Activated CD4-positive, alpha-beta T cell treated with anti-CD3 and anti-CD28 coated beads, Interleukin-2, Interleukin-6, amounts not matched to agents 100 ng/mL and 50 ng/mL, durations not matched to agents 16 hours and 8 hours (primary cell): ENCODE data around the gene FIG4.
"Not testable (repeated sequence)": the region's sequence is repeated elsewhere in the genome, so short reads cannot be mapped to it uniquely, and the experiment has no call there.

Experiments used
- DNase-seq: peaks from one replicate; pipeline ENCODE4 v3.0.0-alpha.2; 2020

FIG4 gene

GRCh38 chr6:109705258-109705657 is 14.2 kb downstream of the FIG4 start:
- DNase-seq: peak; percentile 82

- DNase-seq: no peak
These were observed 15.4 kb downstream of the FIG4 start for GRCh38 chr6:109706513-109706912.

GRCh38 chr6:109708099-109708498 is 17.0 kb downstream of the FIG4 start:
- not testable (repeated sequence) for DNase-seq

GRCh38 chr6:109713097-109713496 is 22.0 kb downstream of the FIG4 start:
- DNase-seq: no peak

GRCh38 chr6:109714166-109714565 is 23.1 kb downstream of the FIG4 start:
- DNase-seq: no peak

GRCh38 chr6:109714611-109715010 is 23.5 kb downstream of the FIG4 start:
- DNase-seq: no peak

- DNase-seq: no peak
These were observed 24.5 kb downstream of the FIG4 start for GRCh38 chr6:109715616-109716015.

GRCh38 chr6:109717971-109718370 is 26.9 kb downstream of the FIG4 start:
- DNase-seq: no peak

DNA sequence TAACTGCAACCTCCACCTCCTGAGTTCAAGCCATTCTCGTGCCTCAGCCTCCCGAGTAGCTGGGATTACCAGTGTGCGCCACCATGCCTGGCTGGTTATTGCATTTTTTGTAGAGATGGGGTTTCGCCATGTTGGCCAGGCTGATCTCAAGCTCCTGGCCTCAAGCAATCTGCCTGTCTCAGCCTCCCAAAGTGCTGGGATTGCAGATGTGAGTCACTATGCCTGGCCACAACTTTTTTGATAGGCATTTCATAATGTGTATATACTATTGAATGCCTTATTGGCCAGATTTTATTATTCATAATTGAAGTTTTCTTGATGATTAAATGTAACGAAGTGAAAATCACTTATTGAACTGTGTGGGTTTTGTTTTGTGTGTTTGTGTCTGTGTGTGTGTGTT is 27.9 kb downstream of the FIG4 start:
- no peak for DNase-seq

GRCh38 chr6:109720311-109720710 is 29.2 kb downstream of the FIG4 start:
- DNase-seq: no peak

- DNase-seq: no peak
These were observed 30.9 kb downstream of the FIG4 start for GRCh38 chr6:109722011-109722410.

GRCh38 chr6:109722564-109723254 is 31.6 kb downstream of the FIG4 start:
- DNase-seq: no peak

DNA sequence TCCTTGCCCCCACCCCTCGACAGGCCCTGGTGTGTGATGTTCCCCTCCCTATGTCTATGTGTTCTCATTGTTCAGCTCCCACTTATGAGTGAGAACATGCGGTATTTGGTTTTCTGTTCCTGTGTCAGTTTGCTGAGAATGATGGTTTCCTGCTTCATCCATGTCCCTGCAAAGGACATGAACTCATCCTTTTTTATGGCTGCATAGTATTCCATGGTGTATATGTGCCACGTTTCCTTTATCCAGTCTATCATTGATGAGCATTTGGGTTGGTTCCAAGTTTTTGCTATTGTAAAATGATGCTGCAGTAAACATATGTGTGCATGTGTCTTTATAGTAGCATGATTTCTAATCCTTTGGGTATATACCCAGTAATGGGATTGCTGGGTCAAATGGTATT is 34.2 kb downstream of the FIG4 start:
- not testable (repeated sequence) for DNase-seq

DNA sequence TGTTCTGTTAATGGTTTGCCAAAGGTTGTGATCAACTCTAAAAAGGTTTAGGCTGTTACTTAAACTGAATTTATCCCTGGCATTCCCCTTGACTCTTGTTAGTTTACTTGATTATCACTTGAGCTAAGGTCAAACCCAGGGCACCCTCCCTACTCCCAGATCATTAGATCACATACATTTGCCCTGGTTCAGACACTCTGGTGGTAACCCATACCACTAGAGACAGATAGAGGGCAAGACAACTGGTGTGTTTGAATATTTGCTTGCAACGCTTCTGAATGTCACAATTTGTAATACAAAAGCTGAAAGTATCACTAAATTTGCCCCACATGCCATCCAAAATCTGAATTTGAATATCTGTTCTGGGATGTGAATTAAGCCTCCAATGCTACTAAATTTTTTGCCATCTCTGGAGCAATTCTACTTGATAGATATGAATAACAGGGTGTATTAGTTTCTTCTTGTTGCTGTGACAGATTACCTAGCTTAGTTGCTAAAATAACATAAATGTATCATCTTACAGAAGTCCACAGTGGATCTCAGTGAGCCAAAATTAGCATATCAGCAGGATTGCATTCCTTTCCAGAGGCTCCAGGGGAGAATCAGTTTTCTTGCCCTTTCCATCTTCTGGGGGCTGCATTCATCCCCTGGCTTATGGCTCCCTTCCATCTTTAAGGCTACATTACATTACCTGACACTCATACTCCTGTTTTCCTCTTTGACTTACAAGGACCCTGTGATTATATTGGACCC is 45.4 kb downstream of the FIG4 start:
- DNase-seq: no peak

GRCh38 chr6:109738255-109738654 is 47.2 kb downstream of the FIG4 start:
- DNase-seq: no peak

GRCh38 chr6:109738667-109739066 is 47.6 kb downstream of the FIG4 start:
- no peak for DNase-seq

GRCh38 chr6:109739686-109740085 is 48.6 kb downstream of the FIG4 start:
- DNase-seq: no peak

DNA sequence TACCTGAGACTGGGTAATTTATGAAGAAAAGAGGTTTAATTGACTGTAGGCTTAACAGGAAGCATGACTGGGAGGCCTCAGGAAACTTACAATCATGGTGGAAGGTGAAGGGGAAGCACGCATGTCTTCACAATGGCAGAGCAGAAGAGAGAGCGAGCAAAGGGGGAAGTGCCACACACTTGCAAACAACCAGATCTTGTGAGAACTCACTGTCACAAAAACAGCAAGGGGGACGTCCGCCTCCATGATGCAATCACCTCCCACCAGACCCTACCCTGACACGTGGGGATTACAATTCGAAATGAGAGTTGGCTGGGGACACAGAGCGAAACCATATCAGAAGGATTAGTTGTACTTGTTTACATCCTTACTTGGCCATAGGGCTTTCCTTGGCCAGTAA is 49.7 kb downstream of the FIG4 start:
- no peak for DNase-seq

DNA sequence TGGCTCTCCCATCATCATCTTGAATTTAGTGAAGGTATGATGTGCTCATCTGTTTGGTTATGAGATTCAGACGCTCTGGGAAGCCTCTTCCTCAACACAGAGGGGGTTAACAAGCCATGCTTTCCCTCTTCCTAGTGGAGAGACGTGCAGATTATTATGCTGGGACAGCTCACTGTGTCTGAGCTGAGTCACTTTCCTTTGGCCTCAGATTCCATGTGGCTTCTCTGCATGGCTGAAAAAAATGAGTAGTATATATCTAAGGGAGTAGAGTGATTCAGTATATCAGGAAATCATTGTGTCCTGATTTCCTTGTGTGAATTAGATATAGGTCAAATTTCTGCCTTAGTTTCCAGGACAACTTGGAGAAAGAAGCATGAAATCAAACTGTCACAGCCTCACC is 52.6 kb downstream of the FIG4 start:
- DNase-seq: no peak

GRCh38 chr6:109744779-109745178 is 53.7 kb downstream of the FIG4 start:
- DNase-seq: not testable (repeated sequence)

DNA sequence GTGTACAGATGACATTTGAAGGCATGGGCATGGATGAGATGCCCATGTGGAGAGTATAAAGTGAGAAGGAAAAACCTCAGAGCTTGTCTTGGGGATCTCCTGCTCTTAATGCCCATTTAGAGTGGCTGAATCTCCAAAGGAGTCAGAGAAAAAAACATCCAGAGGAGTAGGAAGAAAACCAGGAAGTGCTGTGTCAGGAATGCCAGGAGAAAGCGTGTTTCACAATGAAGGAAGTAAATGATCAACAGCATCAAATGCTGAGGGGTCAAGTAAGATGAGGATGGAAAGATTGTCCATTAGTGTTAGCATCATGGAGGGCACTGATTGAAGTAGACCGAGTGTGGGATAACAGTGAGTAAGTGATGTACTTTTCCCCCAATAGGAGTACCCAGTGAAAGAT is 56.1 kb downstream of the FIG4 start:
- DNase-seq: no peak

DNA sequence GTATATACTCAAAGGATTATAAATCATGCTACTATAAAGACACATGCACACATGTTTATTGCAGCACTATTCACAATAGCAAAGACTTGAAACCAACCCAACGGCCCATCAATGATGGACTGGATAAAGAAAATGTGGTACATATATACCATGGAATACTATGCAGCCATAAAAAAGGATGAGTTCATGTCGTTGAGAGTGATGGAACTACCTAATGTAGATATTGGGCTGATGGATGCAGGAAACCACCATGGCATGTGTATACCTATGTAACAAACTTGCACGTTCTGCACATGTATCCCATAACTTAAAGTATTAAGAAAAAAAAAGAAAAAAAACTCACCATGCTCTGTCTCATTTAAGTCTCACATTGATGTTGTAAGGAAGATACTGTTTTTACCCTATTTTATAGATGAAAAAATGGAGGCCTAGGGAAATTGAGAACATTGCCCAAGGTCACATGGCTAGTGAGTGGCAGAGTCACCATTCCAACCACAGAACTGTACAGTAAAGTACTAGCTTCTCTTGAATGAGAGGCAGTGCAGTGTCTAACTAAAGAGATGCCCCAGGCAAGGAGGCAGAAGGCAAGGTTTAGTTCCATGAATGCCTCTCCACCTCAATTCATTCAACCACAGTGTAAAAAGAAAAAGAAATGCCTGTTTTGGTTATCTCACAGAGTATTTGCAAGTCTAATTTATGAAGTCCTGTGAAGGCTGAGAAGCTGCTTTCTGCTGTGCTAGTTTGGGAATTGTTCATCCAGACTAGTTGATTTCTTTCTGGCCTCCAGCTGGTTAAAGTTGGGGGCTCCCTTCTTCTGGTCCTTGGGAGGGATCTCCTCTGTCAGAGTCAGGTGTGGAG is 68.2 kb downstream of the FIG4 start:
- no peak for DNase-seq

DNA sequence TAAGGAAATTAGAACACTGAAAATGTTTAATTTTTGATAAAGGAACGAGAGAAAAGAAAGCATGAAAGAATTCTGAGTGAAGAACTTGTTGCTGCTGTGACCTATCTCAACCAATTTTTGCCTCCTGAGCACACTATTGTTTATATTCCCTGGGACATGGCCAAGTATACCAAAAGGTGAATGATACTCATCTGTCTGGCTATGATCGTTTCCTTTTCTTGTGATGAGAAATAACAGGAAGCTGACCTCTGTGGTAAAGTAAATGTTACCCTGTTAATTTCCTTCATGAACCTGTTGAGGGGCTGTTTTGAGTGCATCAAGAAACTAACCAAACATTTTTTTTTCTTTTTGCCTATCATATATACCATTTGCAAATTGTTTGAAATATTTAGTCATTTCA is 69.1 kb downstream of the FIG4 start:
- DNase-seq: no peak

DNA sequence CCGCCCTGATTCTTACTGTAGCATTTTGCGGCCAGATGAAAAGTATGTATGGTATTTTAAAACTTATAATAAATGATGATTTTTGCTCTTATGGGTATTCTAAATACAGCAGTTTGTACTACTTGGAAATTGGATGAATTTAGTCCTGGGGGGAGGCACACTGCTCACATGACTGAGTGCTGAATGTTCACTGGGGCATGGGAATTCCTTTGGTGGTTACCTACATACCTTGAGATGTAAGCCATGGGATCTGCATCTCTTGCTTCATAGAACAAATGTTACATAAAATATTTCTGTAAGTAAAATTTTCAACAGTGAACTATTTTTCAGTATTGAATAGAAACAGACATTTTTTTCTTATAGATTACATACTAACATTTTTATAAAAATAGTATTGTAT is 71.1 kb downstream of the FIG4 start:
- DNase-seq: no peak
